PC-3 (cell line): ENCODE data around the gene PRR5. TPM values are rescaled to one million over a fixed set of nuclear protein-coding genes. Genes with fewer than 3 reads are reported as not detected.

Experiments
- ATAC-seq: fragments of 200-7000 bp; cut with Tn5 transposase; 2 replicates; pipeline ENCODE4 v1.9.1; 2020; ENCODE audit warnings: mild to moderate bottlenecking, moderate library complexity
- BruUV-seq: library from RNA; stranded (reverse); fragments of 400-500 nt; replicated peaks from 2 replicates; lab custom pipeline; 2021; lab: Mats Ljungman, UMichigan
- CTCF ChIA-PET: fragments of 300-600 bp; sonication (Branson Sonifier 250); formaldehyde crosslinking; loops from one replicate; lab custom pipeline; 2022; ENCODE audit warnings: antibody characterized with exemption; lab: Charles Lee
- POLR2A ChIA-PET: fragments of 300-600 bp; sonication (Branson Sonifier 250); formaldehyde crosslinking; loops from one replicate; lab custom pipeline; 2022; ENCODE audit warnings: antibody characterized with exemption; ENCODE audit not compliant: unreplicated experiment; lab: Charles Lee
- DNase-seq: peaks from one replicate; pipeline ENCODE4 v3.0.0-alpha.2; 2015
- H2AFZ ChIP-seq: fragments of 300-600 bp; sonication (generic); 2 replicates; pipeline ENCODE4 v1.6.0; 2016; ENCODE audit warnings: antibody characterized with exemption, low read length
- H3F3A ChIP-seq: fragments of 300-600 bp; sonication (generic); one replicate; pipeline ENCODE4 v1.6.0; 2017; ENCODE audit warnings: antibody characterized with exemption, low read length, control low read depth, mild to moderate bottlenecking; ENCODE audit not compliant: unreplicated experiment
- H3K27ac ChIP-seq: fragments of 300-600 bp; sonication (generic); 2 replicates; pipeline ENCODE4 v1.5.1; 2016; ENCODE audit warnings: mild to moderate bottlenecking, low read length
- H3K27me3 ChIP-seq: fragments of 300-600 bp; sonication (generic); 2 replicates; pipeline ENCODE4 v1.6.1; 2016; ENCODE audit warnings: low read length, mixed read lengths
- H3K36me3 ChIP-seq: fragments of 300-600 bp; sonication (generic); 2 replicates; pipeline ENCODE4 v1.6.1; 2016; ENCODE audit warnings: low read depth, mixed run types, low read length, mixed read lengths
- H3K4me1 ChIP-seq: fragments of 300-600 bp; sonication (generic); 2 replicates; pipeline ENCODE4 v1.5.1; 2016; ENCODE audit warnings: low read length; ENCODE audit not compliant: insufficient read depth
- H3K4me2 ChIP-seq: fragments of 300-600 bp; sonication (generic); 2 replicates; pipeline ENCODE4 v1.6.0; 2016; ENCODE audit warnings: low read length
- H3K4me3 ChIP-seq: fragments of 300-600 bp; sonication (generic); 2 replicates; pipeline ENCODE4 v1.5.1; 2016; ENCODE audit warnings: mild to moderate bottlenecking, low read length, mixed read lengths
- H3K79me2 ChIP-seq: fragments of 300-600 bp; sonication (generic); 2 replicates; pipeline ENCODE4 v1.6.1; 2017; ENCODE audit warnings: low read length, mixed read lengths
- H3K9ac ChIP-seq: fragments of 300-600 bp; sonication (generic); 2 replicates; pipeline ENCODE4 v1.6.0; 2016; ENCODE audit warnings: mild to moderate bottlenecking, low read length
- H3K9me2 ChIP-seq: fragments of 300-600 bp; sonication (generic); replicated peaks from 2 replicates; pipeline ENCODE4 v1.6.1; 2016; ENCODE audit warnings: mixed run types, low read length, mixed read lengths
- H3K9me3 ChIP-seq: fragments of 300-600 bp; sonication (generic); 2 replicates; pipeline ENCODE4 v1.6.1; 2016; ENCODE audit warnings: low read length, mixed read lengths
- H4K20me1 ChIP-seq: fragments of 300-600 bp; sonication (generic); 2 replicates; pipeline ENCODE4 v1.6.1; 2016; ENCODE audit warnings: low read length, mixed read lengths
- EZH2 ChIP-seq: fragments of 300-600 bp; sonication (generic); IDR thresholded peaks from one replicate; pipeline ENCODE4 v1.6.1; 2017; ENCODE audit warnings: antibody characterized with exemption, mild to moderate bottlenecking, low read length; ENCODE audit not compliant: unreplicated experiment
- EZH2phosphoT487 ChIP-seq: fragments of 300-600 bp; sonication (generic); IDR thresholded peaks from 2 replicates; pipeline ENCODE4 v1.6.1; 2018; ENCODE audit warnings: mild to moderate bottlenecking, antibody characterized with exemption, low read length, borderline replicate concordance
- intact Hi-C: fragments of 100-400 bp; cut with micrococcal nuclease; formaldehyde crosslinking; loops from 2 replicates; pipeline ENCODE4 v1.9.0; 2023
- total RNA-seq: library from RNA; depleted of rRNA; stranded (reverse); fragments of >200 nt; gene quantifications from 2 replicates; pipeline ENCODE4 v1.2.3, GENCODE V29; 2014
- TF ChIP-seq, protein P1 (sequence below): fragments of 300-600 bp; sonication (generic); conservative IDR thresholded peaks from 2 replicates; pipeline ENCODE4 v1.5.1; 2017; ENCODE audit warnings: antibody characterized with exemption, low read depth, mild to moderate bottlenecking, low read length

PRR5 gene
- total RNA-seq, 1 experiment from 2014 or later = 14.5 TPM

- intact Hi-C loops = no loop called here
- TF ChIP-seq EZH2phosphoT487 = no peak
- no peak for TF ChIP-seq EZH2
- TF ChIP-seq, protein P1, sequence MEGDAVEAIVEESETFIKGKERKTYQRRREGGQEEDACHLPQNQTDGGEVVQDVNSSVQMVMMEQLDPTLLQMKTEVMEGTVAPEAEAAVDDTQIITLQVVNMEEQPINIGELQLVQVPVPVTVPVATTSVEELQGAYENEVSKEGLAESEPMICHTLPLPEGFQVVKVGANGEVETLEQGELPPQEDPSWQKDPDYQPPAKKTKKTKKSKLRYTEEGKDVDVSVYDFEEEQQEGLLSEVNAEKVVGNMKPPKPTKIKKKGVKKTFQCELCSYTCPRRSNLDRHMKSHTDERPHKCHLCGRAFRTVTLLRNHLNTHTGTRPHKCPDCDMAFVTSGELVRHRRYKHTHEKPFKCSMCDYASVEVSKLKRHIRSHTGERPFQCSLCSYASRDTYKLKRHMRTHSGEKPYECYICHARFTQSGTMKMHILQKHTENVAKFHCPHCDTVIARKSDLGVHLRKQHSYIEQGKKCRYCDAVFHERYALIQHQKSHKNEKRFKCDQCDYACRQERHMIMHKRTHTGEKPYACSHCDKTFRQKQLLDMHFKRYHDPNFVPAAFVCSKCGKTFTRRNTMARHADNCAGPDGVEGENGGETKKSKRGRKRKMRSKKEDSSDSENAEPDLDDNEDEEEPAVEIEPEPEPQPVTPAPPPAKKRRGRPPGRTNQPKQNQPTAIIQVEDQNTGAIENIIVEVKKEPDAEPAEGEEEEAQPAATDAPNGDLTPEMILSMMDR = no peak
- Histone ChIP-seq H3K4me2 (peak overlapping the region; percentile 69), H3K4me1 (peaks cover 5% of the 10 kb centered on the region), H3K36me3 (no peaks in the 10 kb centered on the region; the same call in 1 of the 2 replicates), H3F3A (no peaks in the 10 kb centered on the region), H3K9ac (no peak overlapping the region), H3K4me3 (no peak overlapping the region), H3K9me2 (no peaks in the 10 kb centered on the region), H3K27ac (no peak overlapping the region), H3K27me3 (no peaks in the 10 kb centered on the region), H3K79me2 (no peaks in the 10 kb centered on the region), H2AFZ (peak overlapping the region; percentile 60), H4K20me1 (no peaks in the 10 kb centered on the region), H3K9me3 (no peaks in the 10 kb centered on the region)
- BruUV-seq = no TSS peak
- peak; percentile 74 for ATAC-seq
- POLR2A ChIA-PET = no interaction called here
- CTCF ChIA-PET = interaction anchor here (0.6 to 0.7 kb wide), 4 partner anchors 14 to 771 kb away, joined by 3 to 5 read pairs (median 4); no protein-coding TSS in a partner anchor
- DNase-seq = peak; percentile 45
Measured at GRCh38 chr22:44685384-44686056, 16.5 kb upstream of the PRR5 start.

- H3K4me2 ChIP-seq = no peak overlapping the region
- CTCF ChIA-PET = no interaction called here
- no peak overlapping the region for H3K4me3 ChIP-seq
- no peak overlapping the region for H2AFZ ChIP-seq
- H3K9me2 ChIP-seq = no peaks in the 10 kb centered on the region
- no peak overlapping the region for H3K27ac ChIP-seq
- H4K20me1 ChIP-seq = no peaks in the 10 kb centered on the region
- H3K4me1 ChIP-seq = peaks cover 5% of the 10 kb centered on the region
- no peaks in the 10 kb centered on the region for H3K79me2 ChIP-seq
- BruUV-seq = no TSS peak
- TF ChIP-seq, protein P1 = no peak
- TF ChIP-seq EZH2phosphoT487 (no peak), EZH2 (no peak)
- no peaks in the 10 kb centered on the region for H3K9me3 ChIP-seq
- H3K27me3 ChIP-seq = no peaks in the 10 kb centered on the region
- no peak overlapping the region for H3K9ac ChIP-seq
- intact Hi-C loops = no loop called here
- H3F3A ChIP-seq = no peaks in the 10 kb centered on the region
- ATAC-seq (no peak), DNase-seq (no peak)
- H3K36me3 ChIP-seq = no peaks in the 10 kb centered on the region; the same call in 1 of the 2 replicates
- POLR2A ChIA-PET = no interaction called here
Measured at GRCh38 chr22:44686873-44687600, 15.0 kb upstream of the PRR5 start.

GRCh38 chr22:44689173-44689572, 12.8 kb upstream of the PRR5 start:
- no peak overlapping the region for H3K4me3 ChIP-seq
- ATAC-seq (no peak), DNase-seq (no peak)
- no peaks in the 10 kb centered on the region; the same call in 1 of the 2 replicates for H3K36me3 ChIP-seq
- H4K20me1 ChIP-seq = no peaks in the 10 kb centered on the region
- H3F3A ChIP-seq = no peaks in the 10 kb centered on the region
- no peak overlapping the region for H3K27ac ChIP-seq
- no peaks in the 10 kb centered on the region for H3K27me3 ChIP-seq
- ChIA-PET CTCF (no interaction called here), POLR2A (no interaction called here)
- no peaks in the 10 kb centered on the region for H3K9me3 ChIP-seq
- no peak overlapping the region for H3K9ac ChIP-seq
- TF ChIP-seq, protein P1 = no peak
- TF ChIP-seq EZH2phosphoT487 = no peak
- TF ChIP-seq EZH2 = no peak
- no peaks in the 10 kb centered on the region for H3K79me2 ChIP-seq
- no peak overlapping the region for H3K4me2 ChIP-seq
- no peaks in the 10 kb centered on the region for H3K9me2 ChIP-seq
- no peak overlapping the region for H2AFZ ChIP-seq
- peaks cover 5% of the 10 kb centered on the region for H3K4me1 ChIP-seq
- intact Hi-C loops = no loop called here
- BruUV-seq = no TSS peak
